Effector memory CD8-positive, alpha-beta T cell (primary cell): ENCODE measurements around the gene SPHKAP.
"Not testable (repeated sequence)": the region's sequence is repeated elsewhere in the genome, so short reads cannot be mapped to it uniquely, and the experiment has no call there.

Experiments
- ATAC-seq: fragments of 150-1000 bp; cut with Tn5 transposase; replicated peaks from 2 replicates; pipeline ENCODE4 v1.10.0; 2021; ENCODE audit warnings: mild to moderate bottlenecking, moderate library complexity
- DNase-seq, 3 experiments: peaks; one replicate each; pipeline ENCODE4 v3.0.0; 2021
- H3K27ac Mint-ChIP-seq, 2 donors: one replicate each; pipeline ENCODE4 v1.8.0; 2022; ENCODE audit warnings: mild to moderate bottlenecking in 2 of 2, mixed read lengths in 2 of 2, moderate library complexity in 2 of 2
- H3K27me3 Mint-ChIP-seq, 2 donors: one replicate each; pipeline ENCODE4 v1.8.0; 2022; ENCODE audit warnings: mixed read lengths in 2 of 2
- H3K36me3 Mint-ChIP-seq: one replicate; pipeline ENCODE4 v1.8.0; 2022; ENCODE audit warnings: mild to moderate bottlenecking, moderate library complexity, mixed read lengths; ENCODE audit not compliant: insufficient read depth
- H3K4me1 Mint-ChIP-seq, 2 donors: one replicate each; pipeline ENCODE4 v1.8.0; 2022; ENCODE audit warnings: low read depth in 2 of 2, mixed read lengths in 2 of 2
- H3K4me3 Mint-ChIP-seq, 2 donors: one replicate each; pipeline ENCODE4 v1.8.0; 2022; ENCODE audit warnings: mild to moderate bottlenecking in 2 of 2, mixed read lengths in 2 of 2, moderate library complexity in 2 of 2
- H3K9me3 Mint-ChIP-seq, 2 donors: one replicate each; pipeline ENCODE4 v1.8.0; 2022; ENCODE audit warnings: mixed read lengths in 2 of 2

SPHKAP gene

DNA sequence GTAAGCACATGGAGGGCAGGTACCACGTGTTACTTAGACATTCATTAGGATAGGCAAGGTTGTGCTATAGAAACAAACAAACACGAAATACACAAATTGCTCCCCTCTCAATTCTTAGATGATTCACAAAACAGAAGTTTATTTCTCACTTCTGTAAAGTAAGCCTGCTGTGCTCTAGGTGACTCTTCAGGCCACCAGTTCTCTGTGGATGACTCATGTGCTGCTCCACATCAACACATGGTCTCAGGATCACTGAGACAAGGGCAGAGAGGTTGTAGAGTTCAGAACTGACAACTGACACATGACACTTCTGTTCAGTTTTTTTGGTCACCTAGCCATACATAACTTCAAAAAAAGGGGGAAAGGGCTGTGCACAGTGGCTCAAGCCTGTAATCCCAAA is 239.5 kb downstream of the SPHKAP start:
- ATAC-seq = no peak
- H3K27me3 Mint-ChIP-seq = peaks cover 0 to 18% of the 10 kb centered on the region in 2 donors
- H3K4me3 Mint-ChIP-seq = no peak overlapping the region
- DNase-seq = no peak
- peaks cover 0 to 5% of the 10 kb centered on the region in 2 donors for H3K9me3 Mint-ChIP-seq
- H3K36me3 Mint-ChIP-seq = no peaks in the 10 kb centered on the region
- H3K27ac Mint-ChIP-seq = no peak overlapping the region
- H3K4me1 Mint-ChIP-seq = no peaks in the 10 kb centered on the region

DNA sequence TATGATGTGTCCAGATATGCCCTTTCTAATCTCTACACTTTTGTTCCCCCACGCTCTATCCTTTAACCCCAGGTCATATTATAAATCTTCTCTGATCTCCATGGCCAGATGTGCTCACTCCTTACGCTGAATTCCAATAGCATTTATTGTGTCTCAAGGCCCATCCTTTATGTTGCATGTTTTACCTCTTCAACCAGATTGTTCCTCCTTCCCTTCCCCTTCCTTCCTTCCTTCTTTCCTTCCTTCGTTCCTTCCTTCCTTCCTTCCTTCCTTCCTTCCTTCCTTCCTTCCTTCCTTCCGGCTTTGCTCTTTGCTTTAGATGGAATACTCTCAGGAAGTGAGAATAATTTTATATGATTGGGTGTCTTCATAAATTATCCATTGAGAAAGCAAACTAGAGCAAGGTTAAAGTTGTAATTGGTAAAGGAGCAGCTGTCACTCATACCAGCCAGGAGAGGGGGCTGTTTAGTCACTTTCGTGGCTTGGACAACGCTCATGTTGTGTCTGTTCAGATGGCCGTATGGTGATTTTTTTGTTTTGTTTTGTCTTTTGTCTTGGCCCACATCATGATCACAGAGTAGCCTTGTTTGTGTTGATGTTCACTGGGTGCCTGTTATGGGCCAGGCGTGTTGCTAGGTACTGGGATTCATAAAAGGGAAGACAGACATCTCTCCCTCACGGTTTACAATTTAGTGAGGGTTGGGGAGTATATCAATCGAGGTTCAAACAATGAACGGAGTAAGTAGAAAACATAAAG is 242.0 kb downstream of the SPHKAP start:
- H3K36me3 Mint-ChIP-seq = no peaks in the 10 kb centered on the region
- H3K4me1 Mint-ChIP-seq = no peaks in the 10 kb centered on the region
- no peak overlapping the region for H3K4me3 Mint-ChIP-seq
- ATAC-seq (no peak), DNase-seq (no peak)
- peaks cover 0 to 18% of the 10 kb centered on the region in 2 donors for H3K27me3 Mint-ChIP-seq
- H3K9me3 Mint-ChIP-seq = peaks cover 0 to 6% of the 10 kb centered on the region in 2 donors
- no peak overlapping the region for H3K27ac Mint-ChIP-seq

GRCh38 chr2:227936249-227936648 is 245.2 kb downstream of the SPHKAP start:
- not testable (repeated sequence) for H3K36me3 Mint-ChIP-seq, H3K9me3 Mint-ChIP-seq, DNase-seq, ATAC-seq, H3K27ac Mint-ChIP-seq, H3K4me3 Mint-ChIP-seq, H3K4me1 Mint-ChIP-seq
- peaks cover 0 to 18% of the 10 kb centered on the region in 2 donors for H3K27me3 Mint-ChIP-seq

DNA sequence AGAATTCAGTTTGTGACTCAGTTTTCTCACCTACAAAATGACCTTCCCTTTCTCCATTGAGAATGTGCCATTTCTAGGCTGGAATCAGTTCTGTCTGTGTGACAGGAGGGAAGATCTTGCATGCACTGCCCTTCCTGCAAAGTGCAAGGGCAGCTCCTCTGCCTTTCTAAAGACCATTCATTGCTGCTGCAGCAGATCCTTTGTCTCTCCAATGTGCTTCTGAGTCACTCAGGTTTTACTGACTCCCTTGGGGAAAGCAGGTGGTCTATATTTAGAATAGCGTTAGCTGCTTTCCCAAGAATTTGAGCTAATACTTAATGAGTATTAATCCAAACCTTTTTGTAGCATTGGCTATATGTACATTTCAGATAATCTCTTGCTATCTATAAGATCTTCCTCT is 247.6 kb downstream of the SPHKAP start:
- DNase-seq (no peak), ATAC-seq (no peak)
- peaks cover 0 to 7% of the 10 kb centered on the region in 2 donors for H3K9me3 Mint-ChIP-seq
- no peak overlapping the region for H3K27ac Mint-ChIP-seq
- H3K4me3 Mint-ChIP-seq = no peak overlapping the region
- H3K4me1 Mint-ChIP-seq = no peaks in the 10 kb centered on the region
- H3K27me3 Mint-ChIP-seq = peaks cover 0 to 17% of the 10 kb centered on the region in 2 donors
- H3K36me3 Mint-ChIP-seq = no peaks in the 10 kb centered on the region

DNA sequence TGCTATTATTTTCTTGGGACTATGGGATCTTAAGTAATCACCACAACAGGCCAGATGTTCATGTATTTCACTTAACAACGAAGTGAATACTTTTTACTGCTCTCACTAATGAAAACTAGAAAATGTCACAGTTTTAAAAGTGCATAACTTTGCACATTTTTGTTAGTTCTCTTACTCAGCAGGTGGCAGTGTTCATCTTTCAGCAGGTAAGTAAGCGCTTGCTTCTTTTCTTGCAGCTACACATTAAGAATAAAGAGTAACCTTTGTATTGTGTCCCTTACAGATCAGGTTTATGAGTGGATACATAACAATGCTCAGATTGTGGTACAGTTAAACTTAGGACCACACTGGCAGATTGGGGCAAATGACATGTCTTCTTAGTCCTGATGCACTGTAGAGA is 249.1 kb downstream of the SPHKAP start:
- Mint-ChIP-seq H3K27me3 (peaks cover 0 to 3% of the 10 kb centered on the region in 2 donors), H3K36me3 (no peaks in the 10 kb centered on the region), H3K27ac (no peak overlapping the region), H3K9me3 (peaks cover 0 to 10% of the 10 kb centered on the region in 2 donors), H3K4me1 (no peaks in the 10 kb centered on the region), H3K4me3 (no peak overlapping the region)
- ATAC-seq (no peak), DNase-seq (no peak)

- Mint-ChIP-seq H3K4me3 (no peak overlapping the region), H3K27ac (no peak overlapping the region), H3K27me3 (no peaks in the 10 kb centered on the region), H3K9me3 (peaks cover 0 to 10% of the 10 kb centered on the region in 2 donors), H3K36me3 (no peaks in the 10 kb centered on the region), H3K4me1 (no peaks in the 10 kb centered on the region)
- ATAC-seq (no peak), DNase-seq (no peak)
These were observed 249.5 kb downstream of the SPHKAP start for GRCh38 chr2:227932001-227932400.
